Lower leg skin (tissue), 3 donors: ENCODE results near the gene CCAR1.

ENCODE experiments used
- CTCF ChIP-seq, 3 donors: fragments of 450-650 bp; IDR thresholded peaks; one replicate each; pipeline ENCODE4 v1.5.1; 2016; ENCODE audit warnings: antibody characterized with exemption in 3 of 3, mild to moderate bottlenecking in 3 of 3, moderate library complexity in 2 of 3
- POLR2A ChIP-seq, 2 donors: fragments of 450-650 bp; IDR thresholded peaks; one replicate each; pipeline ENCODE4 v1.6.1; 2016 to 2017; ENCODE audit warnings: antibody characterized with exemption in 2 of 2, mild to moderate bottlenecking in 1 of 2, moderate library complexity in 1 of 2

GRCh38 chr10:68696018-68696417 lies 25.0 kb upstream of the CCAR1 start:
- no peak for TF ChIP-seq CTCF (IDR thresholded peaks at IDR 0.05)
- TF ChIP-seq POLR2A (IDR thresholded peaks at IDR 0.05): no peak
